Activated CD4-positive, alpha-beta memory T cell treated with anti-CD3 and anti-CD28 coated beads for 36 hours (primary cell): Measurements from ENCODE around the gene ASIP. TPM values are rescaled to one million over a fixed set of nuclear protein-coding genes. Genes with fewer than 3 reads are reported as not detected.

Experiments used
- CTCF ChIA-PET: fragments of 350-600 bp; sonication (Branson Sonifier 250); formaldehyde crosslinking; loops from one replicate; lab custom pipeline; 2021; ENCODE audit warnings: antibody characterized with exemption, inconsistent platforms; lab: Charles Lee
- POLR2A ChIA-PET: fragments of 350-600 bp; sonication (Branson Sonifier 250); formaldehyde crosslinking; loops from one replicate; lab custom pipeline; 2021; ENCODE audit warnings: antibody characterized with exemption; lab: Charles Lee
- DNase-seq: peaks from one replicate; pipeline ENCODE4 v3.0.0-alpha.2; 2020
- H3K27ac Mint-ChIP-seq: one replicate; pipeline ENCODE4 v1.8.0; 2021; ENCODE audit warnings: mixed read lengths
- H3K27me3 Mint-ChIP-seq: one replicate; pipeline ENCODE4 v1.8.0; 2021; ENCODE audit warnings: mixed read lengths
- H3K36me3 Mint-ChIP-seq: one replicate; pipeline ENCODE4 v1.8.0; 2021; ENCODE audit warnings: mixed read lengths
- H3K4me1 Mint-ChIP-seq: one replicate; pipeline ENCODE4 v1.8.0; 2021; ENCODE audit warnings: low read depth, mixed read lengths
- H3K4me3 Mint-ChIP-seq: one replicate; pipeline ENCODE4 v1.8.0; 2021; ENCODE audit warnings: mild to moderate bottlenecking, mixed read lengths
- H3K9me3 Mint-ChIP-seq: one replicate; pipeline ENCODE4 v1.8.0; 2021; ENCODE audit warnings: mixed read lengths
- intact Hi-C: fragments of 100-400 bp; cut with micrococcal nuclease; formaldehyde crosslinking; loops from one replicate; pipeline ENCODE4 v1.15.1; 2023
- total RNA-seq, 2 experiments: library from RNA; stranded (reverse); gene quantifications; one replicate each; pipeline ENCODE4 v1.2.3, GENCODE V29; 2021

Gene ASIP
- total RNA-seq, 2 experiments from 2014 or later, result not detected

DNA sequence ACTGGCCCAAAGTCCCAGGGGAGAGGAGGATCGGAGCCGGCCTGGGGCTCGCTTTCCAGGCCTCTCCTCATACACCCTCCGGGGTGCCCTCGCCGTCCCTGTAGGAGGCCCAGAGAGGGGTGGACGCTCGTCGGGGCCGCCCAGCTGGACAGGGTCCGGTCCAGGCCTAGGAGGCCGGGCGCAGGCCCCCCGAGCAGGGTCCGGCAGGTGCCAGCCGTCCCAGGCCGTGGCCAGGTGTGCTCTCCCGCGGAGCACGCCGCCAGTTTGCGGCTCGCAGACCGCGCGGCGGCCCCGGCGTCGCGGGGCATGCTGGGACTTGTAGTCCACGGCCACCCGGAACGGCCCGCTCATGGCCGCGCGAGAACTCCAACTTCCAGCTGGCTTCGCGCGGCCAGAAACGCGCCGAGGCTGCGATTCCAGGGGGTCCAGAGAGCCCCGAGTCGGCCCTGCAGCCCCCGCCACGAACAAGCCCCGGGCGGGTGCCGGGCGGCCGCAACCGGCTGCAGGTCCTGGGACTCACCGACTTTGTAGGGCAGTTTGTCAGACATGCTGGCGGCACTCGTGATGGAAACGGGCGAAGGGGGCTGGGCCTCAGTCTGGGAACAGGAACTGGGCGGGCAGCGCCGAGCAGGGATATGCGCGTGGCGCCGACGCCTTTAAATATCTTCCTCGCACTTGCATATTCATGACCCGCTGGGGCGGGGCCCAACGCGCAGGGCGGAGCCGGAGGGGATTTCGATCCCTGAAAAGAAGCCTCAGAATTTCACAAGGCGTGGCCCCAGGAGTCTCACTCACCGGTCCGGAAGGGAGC is 61.7 kb downstream of the ASIP start, which contains the start of gene AHCY:
Gene AHCY, minus strand, starts transcription at position 633 of the 811 bp plus-strand sequence. Its CDS starts 85 bp downstream, at position 548.
- H3K27me3 Mint-ChIP-seq, result no peaks in the 10 kb centered on the region
- H3K9me3 Mint-ChIP-seq, result no peaks in the 10 kb centered on the region
- POLR2A ChIA-PET, result interaction anchor here (0.5 to 3.3 kb wide), 8 partner anchors 10 to 522 kb away, joined by 3 to 21 read pairs (median 4); partner anchors contain the start of genes DYNLRB1, EIF2S2, ITCH and MAP1LC3A
- peaks cover 22% of the 10 kb centered on the region for H3K4me1 Mint-ChIP-seq
- CTCF ChIA-PET, result interaction anchor here (0.9 to 3.9 kb wide), 4 partner anchors 10 to 220 kb away, joined by 3 to 50 read pairs (median 7); partner anchors contain the start of gene DYNLRB1
- peaks cover 5% of the 10 kb centered on the region for H3K36me3 Mint-ChIP-seq
- peak within 1 kb of the TSS; percentile 89 for H3K4me3 Mint-ChIP-seq
- peak; percentile 97 for DNase-seq
- intact Hi-C loops, result loop anchor here (1.0 to 2.0 kb wide), 7 partner anchors 60 to 521 kb away; partner anchors contain the start of genes CHMP4B, DYNLRB1, ITCH and RALY
- peak within 1 kb of the TSS; percentile 84 for H3K27ac Mint-ChIP-seq

GRCh38 chr20:34305333-34306230 is 64.4 kb downstream of the ASIP start:
- ChIA-PET POLR2A (no interaction called here), CTCF (interaction anchor here (0.6 kb wide), 1 partner anchor 415 kb away, joined by 3 read pairs; no protein-coding TSS in a partner anchor)
- no peak for DNase-seq
- no peak overlapping the region for H3K4me3 Mint-ChIP-seq
- no peak overlapping the region for H3K27ac Mint-ChIP-seq
- peaks cover 5% of the 10 kb centered on the region for H3K36me3 Mint-ChIP-seq
- H3K27me3 Mint-ChIP-seq, result peaks cover 2% of the 10 kb centered on the region
- intact Hi-C loops, result no loop called here
- H3K9me3 Mint-ChIP-seq, result no peaks in the 10 kb centered on the region
- peaks cover 22% of the 10 kb centered on the region for H3K4me1 Mint-ChIP-seq

DNA sequence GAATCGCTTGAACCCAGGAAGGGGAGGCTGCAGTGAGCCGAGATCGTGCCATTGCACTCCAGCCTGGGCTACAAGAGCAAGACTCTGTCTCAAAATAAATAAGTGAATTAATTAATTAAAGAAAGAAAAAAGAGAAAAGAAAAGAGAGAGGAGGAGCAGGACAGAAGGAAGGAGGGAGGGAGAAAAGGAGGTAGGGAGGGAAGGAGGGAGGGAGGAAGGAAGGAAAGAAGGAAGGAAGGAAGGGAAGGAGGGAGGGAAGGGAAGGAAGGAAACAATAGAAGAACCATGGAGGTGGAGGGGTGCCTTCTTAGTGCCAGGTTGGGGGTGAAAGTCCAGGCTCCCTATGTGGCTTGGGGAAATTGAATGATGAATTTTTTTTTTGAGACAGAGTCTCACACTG is 68.5 kb downstream of the ASIP start:
- no peak overlapping the region for H3K27ac Mint-ChIP-seq
- no peaks in the 10 kb centered on the region for H3K36me3 Mint-ChIP-seq
- DNase-seq, result no peak
- H3K27me3 Mint-ChIP-seq, result peaks cover 17% of the 10 kb centered on the region
- ChIA-PET POLR2A (no interaction called here), CTCF (no interaction called here)
- no peaks in the 10 kb centered on the region for H3K9me3 Mint-ChIP-seq
- peaks cover 6% of the 10 kb centered on the region for H3K4me1 Mint-ChIP-seq
- no peak overlapping the region for H3K4me3 Mint-ChIP-seq
- intact Hi-C loops, result loop anchor here (5.0 kb wide), 1 partner anchor 458 kb away; no protein-coding TSS in a partner anchor

GRCh38 chr20:34310481-34311117 is 69.4 kb downstream of the ASIP start:
- H3K4me3 Mint-ChIP-seq, result no peak overlapping the region
- ChIA-PET CTCF (interaction anchor here (0.9 to 5.1 kb wide), 4 partner anchors 18 to 459 kb away, joined by 3 to 98 read pairs (median 66); partner anchors contain the start of gene DYNLRB1), POLR2A (interaction anchor here (1.4 kb wide), 1 partner anchor 205 kb away, joined by 3 read pairs; no protein-coding TSS in a partner anchor)
- no peaks in the 10 kb centered on the region for H3K36me3 Mint-ChIP-seq
- H3K27ac Mint-ChIP-seq, result no peak overlapping the region
- intact Hi-C loops, result loop anchor here (5.0 kb wide), 1 partner anchor 457 kb away; no protein-coding TSS in a partner anchor
- DNase-seq, result no peak
- H3K9me3 Mint-ChIP-seq, result no peaks in the 10 kb centered on the region
- peaks cover 17% of the 10 kb centered on the region for H3K27me3 Mint-ChIP-seq
- peaks cover 6% of the 10 kb centered on the region for H3K4me1 Mint-ChIP-seq

DNA sequence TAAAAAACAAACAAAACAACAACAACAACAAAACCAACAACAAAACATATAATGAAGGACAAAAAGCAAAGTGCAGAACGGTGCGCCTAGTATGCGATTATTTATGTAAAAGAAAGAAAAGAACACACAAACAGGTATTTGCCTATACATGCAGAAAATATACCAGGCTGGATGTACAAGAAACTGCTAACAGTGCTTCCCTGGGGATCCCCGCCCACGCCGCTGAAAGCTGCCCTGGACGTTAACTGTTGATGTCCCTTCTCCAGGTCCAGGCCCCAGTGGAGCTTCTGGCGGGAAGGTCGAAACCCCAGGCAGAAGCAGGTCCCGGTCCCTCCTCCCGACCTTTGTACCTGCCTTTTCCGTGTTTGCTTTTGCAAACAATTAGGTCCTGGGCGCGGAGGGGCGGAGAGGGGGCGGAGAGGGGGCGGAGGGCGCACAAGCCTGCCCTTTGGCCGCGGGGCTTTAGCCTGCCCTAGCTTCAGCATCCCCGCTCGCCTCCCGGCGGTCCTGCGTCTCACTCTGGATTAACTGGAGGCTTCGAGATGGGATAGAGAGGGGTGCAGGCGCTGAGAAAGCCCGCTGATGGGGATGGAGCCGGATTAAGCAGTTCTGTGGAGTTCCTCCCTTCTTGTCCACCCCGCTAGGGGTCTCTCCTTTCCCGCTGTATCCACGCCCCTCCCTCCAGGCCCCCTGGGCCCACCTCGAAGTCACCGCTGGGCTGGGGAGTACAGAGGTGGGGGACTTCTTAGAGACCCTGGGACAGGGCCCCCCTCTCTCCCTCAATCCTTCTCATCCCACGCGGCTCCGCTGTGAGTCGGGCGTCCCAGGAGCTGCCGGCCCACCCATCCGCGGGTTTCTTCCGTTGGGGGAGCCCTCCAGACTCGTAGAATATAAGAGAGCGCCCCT is 70.1 kb downstream of the ASIP start:
- POLR2A ChIA-PET, result interaction anchor here (1.2 to 1.6 kb wide), 4 partner anchors 9 to 211 kb away, joined by 3 to 12 read pairs (median 5); partner anchors contain the start of genes AHCY and DYNLRB1

DNA sequence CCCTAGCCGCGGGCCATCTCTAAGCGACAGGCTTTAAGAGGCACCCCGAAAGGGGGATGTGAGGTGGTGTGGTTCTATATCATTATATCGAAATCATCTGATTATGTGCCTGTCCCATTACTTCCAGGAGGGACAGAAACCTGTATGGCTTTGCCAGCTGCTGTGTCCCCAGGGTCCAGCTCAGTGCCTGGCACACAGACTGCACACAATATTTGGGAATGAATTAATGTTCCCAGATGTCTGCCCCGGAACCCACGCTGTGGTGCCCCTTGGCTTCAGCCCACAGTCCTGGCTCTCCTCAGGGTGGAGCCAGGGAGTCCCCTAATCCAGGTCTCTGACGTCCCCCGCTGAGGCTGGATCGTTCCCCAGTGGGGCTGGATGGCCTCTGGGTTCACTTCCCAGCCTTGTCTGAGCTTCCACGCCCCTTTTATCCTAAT is 70.8 kb downstream of the ASIP start:
- H3K9me3 Mint-ChIP-seq, result no peaks in the 10 kb centered on the region
- intact Hi-C loops, result loop anchor here (1.0 to 5.0 kb wide), 5 partner anchors 161 to 455 kb away; no protein-coding TSS in a partner anchor
- CTCF ChIA-PET, result interaction anchor here (0.5 to 5.1 kb wide), 100 partner anchors 9 to 491 kb away, joined by 3 to 98 read pairs (median 6); partner anchors contain the start of genes AHCY, DYNLRB1, ITCH and MAP1LC3A
- H3K36me3 Mint-ChIP-seq, result no peaks in the 10 kb centered on the region
- peaks cover 6% of the 10 kb centered on the region for H3K4me1 Mint-ChIP-seq
- no peak overlapping the region for H3K4me3 Mint-ChIP-seq
- peaks cover 19% of the 10 kb centered on the region for H3K27me3 Mint-ChIP-seq
- no peak for DNase-seq
- no peak overlapping the region for H3K27ac Mint-ChIP-seq
- POLR2A ChIA-PET, result interaction anchor here (1.2 to 1.6 kb wide), 5 partner anchors 9 to 211 kb away, joined by 3 to 12 read pairs (median 4); partner anchors contain the start of genes AHCY and DYNLRB1

More for the DNA sequence above, 70.1 kb downstream of the ASIP start:
- no peaks in the 10 kb centered on the region for H3K9me3 Mint-ChIP-seq
- H3K4me1 Mint-ChIP-seq, result peaks cover 6% of the 10 kb centered on the region
- H3K27ac Mint-ChIP-seq, result no peak overlapping the region
- intact Hi-C loops, result loop anchor here (1.0 to 5.0 kb wide), 5 partner anchors 162 to 456 kb away; no protein-coding TSS in a partner anchor
- H3K4me3 Mint-ChIP-seq, result no peak overlapping the region
- CTCF ChIA-PET, result interaction anchor here (0.6 to 5.1 kb wide), 29 partner anchors 9 to 492 kb away, joined by 3 to 98 read pairs (median 15); partner anchors contain the start of genes AHCY, DYNLRB1, ITCH and TP53INP2
- no peak for DNase-seq
- H3K36me3 Mint-ChIP-seq, result no peaks in the 10 kb centered on the region
- peaks cover 19% of the 10 kb centered on the region for H3K27me3 Mint-ChIP-seq

GRCh38 chr20:34312544-34313217 is 71.5 kb downstream of the ASIP start:
- peaks cover 6% of the 10 kb centered on the region for H3K4me1 Mint-ChIP-seq
- H3K36me3 Mint-ChIP-seq, result no peaks in the 10 kb centered on the region
- ChIA-PET CTCF (interaction anchor here (0.5 to 5.1 kb wide), 113 partner anchors 8 to 512 kb away, joined by 3 to 98 read pairs (median 5); partner anchors contain the start of genes AHCY, DYNLRB1, ITCH and MAP1LC3A), POLR2A (interaction anchor here (1.2 to 1.6 kb wide), 4 partner anchors 10 to 210 kb away, joined by 3 to 12 read pairs (median 6); partner anchors contain the start of genes AHCY and DYNLRB1)
- H3K27ac Mint-ChIP-seq, result no peak overlapping the region
- intact Hi-C loops, result loop anchor here (1.0 to 5.0 kb wide), 5 partner anchors 161 to 455 kb away; no protein-coding TSS in a partner anchor
- no peaks in the 10 kb centered on the region for H3K9me3 Mint-ChIP-seq
- peak; percentile 94 for DNase-seq
- H3K4me3 Mint-ChIP-seq, result no peak overlapping the region
- H3K27me3 Mint-ChIP-seq, result peaks cover 19% of the 10 kb centered on the region

- peaks cover 6% of the 10 kb centered on the region for H3K4me1 Mint-ChIP-seq
- CTCF ChIA-PET, result interaction anchor here (0.9 to 5.1 kb wide), 4 partner anchors 8 to 203 kb away, joined by 3 to 97 read pairs (median 18); partner anchors contain the start of gene DYNLRB1
- H3K36me3 Mint-ChIP-seq, result no peaks in the 10 kb centered on the region
- no peak overlapping the region for H3K4me3 Mint-ChIP-seq
- DNase-seq, result no peak
- no peaks in the 10 kb centered on the region for H3K9me3 Mint-ChIP-seq
- H3K27me3 Mint-ChIP-seq, result peaks cover 19% of the 10 kb centered on the region
- intact Hi-C loops, result no loop called here
- POLR2A ChIA-PET, result no interaction called here
- H3K27ac Mint-ChIP-seq, result no peak overlapping the region
Observed at GRCh38 chr20:34315236-34315635, 74.0 kb downstream of the ASIP start.

GRCh38 chr20:34316196-34316814 is 75.1 kb downstream of the ASIP start:
- ChIA-PET CTCF (interaction anchor here (1.1 kb wide), 1 partner anchor 157 kb away, joined by 3 read pairs; no protein-coding TSS in a partner anchor), POLR2A (no interaction called here)
- no peaks in the 10 kb centered on the region for H3K36me3 Mint-ChIP-seq
- H3K4me1 Mint-ChIP-seq, result peaks cover 6% of the 10 kb centered on the region
- intact Hi-C loops, result no loop called here
- no peak overlapping the region for H3K27ac Mint-ChIP-seq
- H3K4me3 Mint-ChIP-seq, result no peak overlapping the region
- H3K9me3 Mint-ChIP-seq, result no peaks in the 10 kb centered on the region
- peaks cover 14% of the 10 kb centered on the region for H3K27me3 Mint-ChIP-seq
- DNase-seq, result no peak
